ENCODE measurements around the gene ZNF133. TPM values are rescaled to one million over a fixed set of nuclear protein-coding genes. Genes with fewer than 3 reads are reported as not detected.
"Not testable (repeated sequence)": the region's sequence is repeated elsewhere in the genome, so short reads cannot be mapped to it uniquely, and the experiment has no call there.

ZNF133 gene
- total RNA-seq, 2 donors from 2014 or later, result 5.9 to 7.8 TPM

DNA sequence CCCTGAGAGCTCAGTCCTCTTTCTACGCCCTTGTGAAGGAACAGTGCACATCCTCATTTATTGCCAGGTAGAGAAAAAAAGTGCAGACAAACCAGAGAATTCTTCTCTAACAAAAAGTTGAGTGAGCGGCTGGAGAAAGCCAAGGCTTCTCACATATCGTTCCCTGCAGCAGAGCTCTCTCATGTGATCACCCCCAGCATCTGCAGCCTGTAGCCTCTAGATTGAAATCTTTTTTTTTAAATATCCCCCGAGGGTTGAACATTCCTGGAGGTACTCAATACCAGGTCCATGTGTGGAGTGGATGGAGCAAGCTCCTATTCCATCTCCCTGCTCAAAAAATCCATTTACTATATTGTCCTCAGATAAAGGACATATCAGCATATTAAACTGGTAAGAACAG is 22.9 kb upstream of the ZNF133 start:
- Mint-ChIP-seq H3K36me3 (ENCODE audit: low read depth) (peaks cover 2% of the 10 kb centered on the region), H3K27ac (peak overlapping the region; percentile 37), H3K4me1 (no peaks in the 10 kb centered on the region), H3K4me3 (no peak overlapping the region), H3K27me3 (peaks cover 33% of the 10 kb centered on the region)
- DNase-seq (no peak), ATAC-seq (no peak)
- no peaks in the 10 kb centered on the region for H3K9me3 ChIP-seq (ENCODE audit: control insufficient read depth, low read length, poor library complexity, severe bottlenecking)

DNA sequence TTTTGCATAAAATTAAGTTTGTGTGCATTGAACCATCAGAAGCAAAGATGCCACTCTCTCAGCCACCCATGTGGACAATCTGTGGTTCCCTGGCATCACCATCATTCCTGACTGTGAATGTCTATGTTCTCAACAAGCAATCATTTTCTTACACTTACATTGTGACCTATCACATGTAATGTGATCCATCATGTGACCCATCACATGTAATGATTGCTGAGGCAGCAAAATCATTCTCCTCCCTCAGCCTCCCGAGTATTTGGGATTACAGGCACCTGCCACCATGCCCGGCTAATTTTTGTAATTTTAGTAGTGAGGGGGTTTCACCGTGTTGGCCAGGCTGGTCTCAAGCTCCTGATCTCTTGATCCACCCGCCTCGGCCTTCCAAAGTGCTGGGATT is 22.0 kb upstream of the ZNF133 start:
- Mint-ChIP-seq H3K4me3 (no peak overlapping the region), H3K27me3 (peaks cover 33% of the 10 kb centered on the region), H3K36me3 (ENCODE audit: low read depth) (peaks cover 2% of the 10 kb centered on the region), H3K4me1 (no peaks in the 10 kb centered on the region), H3K27ac (no peak overlapping the region)
- H3K9me3 ChIP-seq (ENCODE audit: control insufficient read depth, low read length, poor library complexity, severe bottlenecking), result no peaks in the 10 kb centered on the region
- ATAC-seq (no peak), DNase-seq (no peak)

DNA sequence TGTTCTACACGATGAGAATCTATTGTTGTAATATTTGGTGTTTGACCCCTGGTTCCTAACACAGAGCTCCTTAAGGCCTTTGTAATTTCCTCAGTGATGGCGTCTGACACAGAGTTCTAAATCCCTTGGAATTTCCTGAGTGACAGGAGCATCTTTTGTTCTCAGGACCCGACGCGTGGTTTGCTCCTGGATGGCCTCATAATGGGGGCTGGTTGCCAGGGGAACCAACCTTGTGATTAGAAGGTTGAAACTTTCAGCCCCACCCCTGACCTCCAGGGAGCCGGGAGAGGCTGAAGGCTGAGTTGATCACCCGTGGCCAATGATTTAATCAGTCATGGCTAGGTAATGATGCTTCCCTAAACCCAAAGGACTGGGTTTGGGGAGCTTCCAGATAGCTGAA is 20.5 kb upstream of the ZNF133 start:
- Mint-ChIP-seq H3K27me3 (peaks cover 43% of the 10 kb centered on the region), H3K36me3 (ENCODE audit: low read depth) (peaks cover 2% of the 10 kb centered on the region), H3K4me3 (no peak overlapping the region), H3K27ac (no peak overlapping the region), H3K4me1 (no peaks in the 10 kb centered on the region)
- no peaks in the 10 kb centered on the region for H3K9me3 ChIP-seq (ENCODE audit: control insufficient read depth, low read length, poor library complexity, severe bottlenecking)
- ATAC-seq (no peak), DNase-seq (no peak)

DNA sequence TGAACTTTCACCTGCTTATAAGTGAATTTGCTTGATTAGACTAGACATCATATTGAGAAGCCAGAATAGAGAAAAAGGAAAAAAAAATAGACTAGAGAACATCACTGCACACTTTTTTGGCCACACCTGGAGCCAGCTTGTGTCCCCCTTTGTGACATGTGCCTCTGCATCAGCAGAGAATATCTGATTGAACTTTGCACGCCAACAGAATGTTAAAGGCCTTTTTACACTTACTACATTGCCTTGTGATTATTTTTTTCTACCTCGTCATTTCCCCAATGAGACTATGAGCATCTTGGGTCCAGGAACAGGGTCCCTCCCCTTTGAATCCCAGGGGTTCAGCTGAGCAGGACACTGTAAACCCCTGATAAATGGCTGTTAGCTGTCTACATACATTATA is 17.2 kb upstream of the ZNF133 start:
- H3K27me3 Mint-ChIP-seq, result peaks cover 39% of the 10 kb centered on the region

DNA sequence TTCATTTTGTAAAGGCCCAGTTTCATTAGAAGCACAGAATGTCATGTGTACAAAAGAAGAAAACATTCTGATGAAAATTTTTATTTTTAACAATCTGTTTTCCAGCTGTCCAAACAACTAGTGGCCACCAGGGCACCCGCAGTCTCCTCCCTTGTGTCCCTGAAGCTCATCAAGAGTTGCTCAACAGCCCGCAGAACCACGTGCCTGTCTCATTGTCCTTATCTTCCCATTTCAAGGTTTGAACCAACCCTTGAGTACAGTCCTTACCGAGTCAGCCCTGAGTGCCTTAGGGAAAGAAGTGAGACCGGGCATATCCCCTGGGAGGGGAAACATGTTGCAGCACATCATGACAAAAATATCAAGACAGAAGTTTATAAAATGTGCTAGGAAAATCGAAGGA is 15.9 kb upstream of the ZNF133 start:
- Mint-ChIP-seq H3K27ac (no peak overlapping the region), H3K36me3 (ENCODE audit: low read depth) (peaks cover 4% of the 10 kb centered on the region), H3K4me3 (no peak overlapping the region), H3K27me3 (peaks cover 36% of the 10 kb centered on the region), H3K4me1 (peaks cover 5% of the 10 kb centered on the region)
- no peaks in the 10 kb centered on the region for H3K9me3 ChIP-seq (ENCODE audit: control insufficient read depth, low read length, poor library complexity, severe bottlenecking)
- ATAC-seq (no peak), DNase-seq (no peak)

More for the DNA sequence above, 17.2 kb upstream of the ZNF133 start:
- H3K27ac Mint-ChIP-seq, result no peak overlapping the region
- no peaks in the 10 kb centered on the region for H3K9me3 ChIP-seq (ENCODE audit: control insufficient read depth, low read length, poor library complexity, severe bottlenecking)
- no peak for DNase-seq
- H3K4me1 Mint-ChIP-seq, result peaks cover 5% of the 10 kb centered on the region
- no peak for ATAC-seq
- H3K4me3 Mint-ChIP-seq, result no peak overlapping the region
- H3K36me3 Mint-ChIP-seq (ENCODE audit: low read depth), result peaks cover 5% of the 10 kb centered on the region

DNA sequence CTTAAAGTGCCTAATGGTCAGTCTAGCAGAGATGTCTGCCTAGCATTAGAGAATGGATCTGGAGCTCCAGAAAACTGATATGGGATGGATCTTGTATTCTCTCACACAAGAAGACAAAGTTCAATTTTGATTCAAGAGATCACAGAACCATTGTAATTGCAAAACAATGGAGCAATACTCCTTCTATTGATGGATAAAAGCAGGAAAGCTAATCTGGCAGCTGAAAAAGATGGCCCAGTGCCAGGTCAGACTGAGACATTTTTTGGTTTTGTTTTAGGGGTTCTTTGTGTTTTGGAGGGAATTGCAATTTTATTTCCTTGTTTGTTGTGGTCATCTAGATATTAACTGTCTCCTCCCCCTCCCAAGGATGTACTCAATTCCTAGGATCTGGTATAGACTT is 14.6 kb upstream of the ZNF133 start:
- Mint-ChIP-seq H3K4me3 (no peak overlapping the region), H3K36me3 (ENCODE audit: low read depth) (peaks cover 3% of the 10 kb centered on the region), H3K27me3 (peaks cover 33% of the 10 kb centered on the region), H3K27ac (no peak overlapping the region), H3K4me1 (peaks cover 5% of the 10 kb centered on the region)
- DNase-seq (no peak), ATAC-seq (no peak)
- H3K9me3 ChIP-seq (ENCODE audit: control insufficient read depth, low read length, poor library complexity, severe bottlenecking), result no peaks in the 10 kb centered on the region

DNA sequence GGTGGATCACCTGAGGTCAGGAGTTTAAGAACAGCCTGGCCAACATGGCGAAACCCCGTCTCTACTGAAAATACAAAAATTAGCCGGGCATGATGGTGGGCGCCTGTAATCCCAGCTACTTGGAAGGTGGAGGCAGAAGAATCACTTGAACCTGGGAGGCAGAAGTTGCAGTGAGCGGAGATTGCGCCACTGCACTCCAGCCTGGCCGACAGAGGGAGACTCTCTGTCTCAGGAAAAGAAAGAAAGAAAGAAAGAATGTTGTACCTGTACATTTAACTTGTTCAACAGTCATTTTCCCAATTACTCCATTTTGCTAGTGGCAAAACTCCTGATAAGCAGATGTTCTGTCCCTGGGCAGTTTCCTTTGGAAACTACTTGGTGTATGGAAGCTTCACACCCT is 12.4 kb upstream of the ZNF133 start:
- ATAC-seq, H3K4me1 Mint-ChIP-seq: not testable (repeated sequence)
- H3K27me3 Mint-ChIP-seq, result peaks cover 44% of the 10 kb centered on the region

DNA sequence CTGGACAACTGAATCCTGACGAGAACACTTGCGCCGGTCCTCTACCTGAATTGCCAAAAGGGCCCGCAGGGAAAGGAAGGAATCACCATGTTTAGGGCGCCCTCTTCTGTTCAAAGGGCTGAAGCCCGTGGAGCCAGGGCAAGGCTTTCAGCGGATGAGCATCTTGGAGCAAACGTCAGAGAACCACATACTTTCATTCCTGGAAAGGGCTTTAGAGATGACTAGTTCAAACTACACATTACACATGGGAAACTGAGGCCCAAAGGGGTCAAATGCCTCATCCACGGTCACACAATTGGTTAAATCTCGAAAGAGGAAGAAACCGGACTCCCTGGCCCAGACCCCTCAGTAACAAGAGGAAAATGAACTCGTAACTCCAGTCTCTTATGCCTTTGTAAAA is 11.5 kb upstream of the ZNF133 start:
- H3K4me1 Mint-ChIP-seq, result peaks cover 5% of the 10 kb centered on the region
- peaks cover 46% of the 10 kb centered on the region for H3K27me3 Mint-ChIP-seq
- peak; percentile 73 for ATAC-seq
- DNase-seq, result peak in 2 of 3 donors; percentile 21 to 35
- H3K4me3 Mint-ChIP-seq, result no peak overlapping the region
- H3K9me3 ChIP-seq (ENCODE audit: control insufficient read depth, low read length, poor library complexity, severe bottlenecking), result no peaks in the 10 kb centered on the region
- peaks cover 7% of the 10 kb centered on the region for H3K36me3 Mint-ChIP-seq (ENCODE audit: low read depth)
- H3K27ac Mint-ChIP-seq, result no peak overlapping the region

More for the DNA sequence above, 12.4 kb upstream of the ZNF133 start:
- H3K9me3 ChIP-seq (ENCODE audit: control insufficient read depth, low read length, poor library complexity, severe bottlenecking); DNase-seq; H3K36me3 Mint-ChIP-seq (ENCODE audit: low read depth); H3K4me3 Mint-ChIP-seq; H3K27ac Mint-ChIP-seq: not testable (repeated sequence)

DNA sequence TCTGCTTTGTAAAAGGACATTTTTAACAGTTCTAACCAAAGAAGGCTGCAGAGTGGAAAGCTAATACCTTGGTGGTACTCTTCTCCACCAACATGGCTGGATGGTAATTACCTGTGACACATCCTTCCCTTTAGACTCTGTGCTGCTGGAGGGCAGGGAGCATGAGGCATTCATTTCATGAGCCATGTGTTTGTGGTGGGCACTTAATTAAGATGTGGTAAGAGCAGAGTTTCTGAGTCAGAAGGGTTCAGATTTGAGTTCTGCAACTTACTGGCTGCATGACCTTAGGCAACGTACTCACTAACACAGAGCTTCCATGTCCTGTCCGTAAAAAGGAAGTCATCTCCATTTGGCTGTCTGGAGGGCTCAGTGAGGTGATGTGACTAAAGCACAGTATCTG is 9.1 kb upstream of the ZNF133 start:
- no peak overlapping the region for H3K27ac Mint-ChIP-seq
- H3K36me3 Mint-ChIP-seq (ENCODE audit: low read depth), result peaks cover 4% of the 10 kb centered on the region
- no peak overlapping the region for H3K4me3 Mint-ChIP-seq
- DNase-seq (no peak), ATAC-seq (no peak)
- peaks cover 46% of the 10 kb centered on the region for H3K27me3 Mint-ChIP-seq
- H3K9me3 ChIP-seq (ENCODE audit: control insufficient read depth, low read length, poor library complexity, severe bottlenecking), result no peaks in the 10 kb centered on the region
- H3K4me1 Mint-ChIP-seq, result no peaks in the 10 kb centered on the region

DNA sequence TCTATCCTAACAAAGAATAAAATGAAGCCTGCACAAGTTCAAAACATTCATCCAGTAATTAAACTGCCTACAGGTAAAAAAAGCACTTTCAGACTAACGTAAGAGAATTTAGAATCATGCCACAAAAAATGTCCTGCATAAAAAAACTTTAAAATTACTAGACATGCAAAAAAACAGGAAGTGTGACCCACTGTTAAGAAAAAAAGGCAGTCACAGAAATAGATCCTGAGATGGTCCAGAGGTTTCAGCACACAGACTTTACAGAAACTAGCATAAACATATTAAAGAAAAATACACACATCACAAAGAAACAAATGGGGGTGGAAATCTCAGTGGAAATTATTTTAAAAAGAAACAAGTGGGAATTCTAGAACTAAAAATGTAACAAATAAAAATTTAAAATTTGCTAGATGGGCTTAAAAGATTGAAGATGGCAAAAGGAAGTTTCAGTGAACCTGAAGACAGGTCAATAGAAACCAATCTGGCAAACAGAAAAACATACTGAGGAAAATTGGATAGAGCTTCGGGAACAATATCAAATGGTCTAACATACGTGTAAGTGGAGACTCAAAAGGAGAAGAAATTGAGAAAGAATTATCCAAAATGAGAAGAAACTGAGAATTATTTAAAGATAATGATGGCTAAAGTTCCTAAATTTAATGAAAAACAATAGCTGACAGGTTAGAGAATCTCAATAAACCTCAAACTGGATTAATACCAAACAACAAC is 3.4 kb upstream of the ZNF133 start:
- Mint-ChIP-seq H3K36me3 (ENCODE audit: low read depth) (peaks cover 6% of the 10 kb centered on the region), H3K4me3 (no peak overlapping the region), H3K4me1 (peaks cover 17% of the 10 kb centered on the region), H3K27me3 (peaks cover 38% of the 10 kb centered on the region), H3K27ac (no peak overlapping the region)
- H3K9me3 ChIP-seq (ENCODE audit: control insufficient read depth, low read length, poor library complexity, severe bottlenecking), result no peaks in the 10 kb centered on the region
- ATAC-seq, result no peak
- no peak for DNase-seq

DNA sequence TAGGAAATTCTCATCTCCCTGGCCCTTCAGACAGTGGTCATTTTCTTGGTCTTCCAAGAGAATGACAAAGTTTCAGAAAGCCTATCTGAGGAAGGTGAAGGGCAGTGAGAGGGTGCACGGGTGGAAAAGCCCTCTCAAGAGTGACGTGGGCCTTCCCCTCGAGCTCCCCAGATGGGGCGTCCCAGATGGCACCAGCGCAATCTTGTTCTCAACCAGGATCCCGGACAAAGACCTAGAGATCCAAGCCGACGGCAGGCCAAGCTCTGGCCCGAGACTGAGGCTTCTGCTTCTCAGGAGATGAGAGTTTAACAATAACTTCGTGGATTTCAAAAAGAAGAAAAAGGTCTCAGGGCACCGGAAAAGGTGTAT is 797 bp upstream of the ZNF133 start:
- Mint-ChIP-seq H3K4me3 (peak overlapping the region; percentile 97), H3K27me3 (peaks cover 23% of the 10 kb centered on the region), H3K4me1 (peaks cover 27% of the 10 kb centered on the region), H3K27ac (peak overlapping the region; percentile 98), H3K36me3 (ENCODE audit: low read depth) (peaks cover 14% of the 10 kb centered on the region)
- no peaks in the 10 kb centered on the region for H3K9me3 ChIP-seq (ENCODE audit: control insufficient read depth, low read length, poor library complexity, severe bottlenecking)
- ATAC-seq (peak; percentile 0), DNase-seq (no peak)

DNA sequence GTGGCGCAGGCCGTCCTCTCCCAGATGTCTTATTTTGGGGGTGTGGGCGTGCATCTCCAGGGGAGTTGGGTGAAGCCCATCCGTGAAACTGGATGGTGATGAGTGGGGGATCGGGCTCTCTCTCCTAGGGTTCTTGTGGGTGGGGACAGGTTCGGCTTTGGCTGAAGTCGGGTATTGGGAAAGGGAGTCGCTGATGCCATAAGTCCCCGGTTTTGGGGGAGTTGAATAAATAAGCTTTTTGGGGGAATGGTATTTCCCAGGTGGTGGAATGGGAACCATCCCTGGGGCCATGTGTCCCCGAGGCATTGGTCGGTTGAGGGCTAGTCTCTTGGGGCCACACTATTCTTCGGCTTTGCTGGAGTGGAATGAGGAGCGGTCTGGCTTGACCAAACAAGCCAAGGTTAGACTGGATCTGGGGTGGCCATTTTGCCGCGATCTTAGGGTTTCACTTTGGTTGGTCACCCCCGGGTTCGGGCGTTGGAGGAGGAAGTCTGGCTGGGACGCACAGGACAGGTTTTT is 481 bp downstream of the ZNF133 start:
- DNase-seq (no peak), ATAC-seq (no peak)
- Mint-ChIP-seq H3K4me3 (peak overlapping the region; percentile 97), H3K27ac (peak overlapping the region; percentile 98), H3K27me3 (peaks cover 12% of the 10 kb centered on the region), H3K4me1 (peaks cover 30% of the 10 kb centered on the region), H3K36me3 (ENCODE audit: low read depth) (peaks cover 16% of the 10 kb centered on the region)
- H3K9me3 ChIP-seq (ENCODE audit: control insufficient read depth, low read length, poor library complexity, severe bottlenecking), result no peaks in the 10 kb centered on the region

DNA sequence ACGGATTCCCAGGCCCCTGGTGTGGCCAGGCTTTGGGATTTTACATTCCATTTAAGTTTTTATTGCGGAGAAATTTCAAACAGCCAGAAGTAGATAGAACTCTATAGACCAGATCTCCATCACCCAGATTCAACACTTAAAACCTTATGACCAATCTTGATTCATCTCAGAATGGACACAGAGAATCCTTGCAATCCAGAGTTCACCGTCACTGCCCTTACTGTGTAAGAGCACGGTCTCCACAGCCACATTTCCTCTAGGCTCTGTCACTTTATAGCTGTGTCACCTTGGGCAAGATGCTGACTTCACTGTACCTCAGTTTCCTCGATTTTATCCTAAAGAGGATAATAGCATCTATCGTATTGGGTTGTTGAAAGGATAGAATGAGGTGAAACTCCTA is 979 bp downstream of the ZNF133 start:
- Mint-ChIP-seq H3K27me3 (peaks cover 8% of the 10 kb centered on the region), H3K36me3 (ENCODE audit: low read depth) (peaks cover 16% of the 10 kb centered on the region), H3K4me3 (peak overlapping the region; percentile 97), H3K4me1 (peaks cover 30% of the 10 kb centered on the region), H3K27ac (peak overlapping the region; percentile 98)
- H3K9me3 ChIP-seq (ENCODE audit: control insufficient read depth, low read length, poor library complexity, severe bottlenecking), result no peaks in the 10 kb centered on the region
- no peak for ATAC-seq
- DNase-seq, result no peak

DNA sequence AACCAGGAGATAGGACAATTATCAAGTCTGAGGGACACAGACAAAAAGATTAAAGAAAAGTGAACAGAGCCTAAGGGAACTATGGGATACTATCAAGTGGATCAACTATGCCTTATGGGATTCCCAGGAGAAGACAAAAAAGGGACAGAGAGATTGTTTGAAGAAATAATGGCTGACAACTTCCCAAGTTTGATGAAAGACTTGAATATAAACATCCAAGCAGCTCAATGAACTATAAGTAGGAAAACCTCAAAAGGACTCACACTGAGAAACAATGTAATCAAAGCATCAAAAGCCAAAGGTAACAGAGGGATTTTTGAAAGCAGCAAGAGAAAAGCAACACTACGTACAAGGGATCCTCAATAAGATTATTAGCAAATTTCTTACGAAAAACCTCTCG is 11.0 kb downstream of the ZNF133 start:
- H3K4me1 Mint-ChIP-seq, result no peaks in the 10 kb centered on the region
- DNase-seq, result no peak
- H3K9me3 ChIP-seq (ENCODE audit: control insufficient read depth, low read length, poor library complexity, severe bottlenecking), result no peaks in the 10 kb centered on the region
- no peaks in the 10 kb centered on the region for H3K27me3 Mint-ChIP-seq
- peaks cover 11% of the 10 kb centered on the region for H3K36me3 Mint-ChIP-seq (ENCODE audit: low read depth)
- no peak for ATAC-seq
- no peak overlapping the region for H3K27ac Mint-ChIP-seq
- no peak overlapping the region for H3K4me3 Mint-ChIP-seq

All from T-helper 17 cell (primary cell).